ENCODE data around the gene NUP50. TPM values are rescaled to one million over a fixed set of nuclear protein-coding genes. Genes with fewer than 3 reads are reported as not detected.

The NUP50 gene
- total and polyA plus RNA-seq, 2 donors from 2014 or later = 11.3 to 64.2 TPM

GRCh38 chr22:45159652-45160462, 3.9 kb upstream of the NUP50 start:
- H3K4me3 ChIP-seq (ENCODE audit: low read length in 3 of 3) = no peak overlapping the region
- FAIRE-seq (no peak), DNase-seq (peak in 1 of 5 donors; percentile 30)
- no peaks in the 10 kb centered on the region for H3K9me3 ChIP-seq (ENCODE audit: control insufficient read depth in 2 of 3, insufficient read depth in 1 of 3, low read length in 3 of 3)
- no peaks in the 10 kb centered on the region for H3K36me3 ChIP-seq (ENCODE audit: control insufficient read depth in 2 of 3, insufficient read depth in 3 of 3, low read length in 3 of 3)
- no peaks in the 10 kb centered on the region for H3K27me3 ChIP-seq (ENCODE audit: control insufficient read depth, insufficient read depth, low read length)
- H3K9ac ChIP-seq (ENCODE audit: low read length in 3 of 3) = no peak overlapping the region
- H3K4me1 ChIP-seq (ENCODE audit: control insufficient read depth in 2 of 3, insufficient read depth in 2 of 3, low read depth in 1 of 3, low read length in 3 of 3) = peaks cover 0 to 20% (median 12%) of the 10 kb centered on the region in 3 donors
- peak overlapping the region; percentile 32 to 62 for H3K27ac ChIP-seq (ENCODE audit: low read depth in 2 of 2, low read length in 2 of 2)
- no peak for TF ChIP-seq CTCF (IDR thresholded peaks at IDR 0.05; ENCODE audit: borderline replicate concordance, extremely low read depth, insufficient read depth)
- intact Hi-C loops (cut with DNase I) = no loop called here

GRCh38 chr22:45162531-45162930, 1.2 kb upstream of the NUP50 start:
- no peak for TF ChIP-seq CTCF (IDR thresholded peaks at IDR 0.05; ENCODE audit: borderline replicate concordance, extremely low read depth, insufficient read depth)
- no peaks in the 10 kb centered on the region for H3K9me3 ChIP-seq (ENCODE audit: control insufficient read depth in 2 of 3, insufficient read depth in 1 of 3, low read length in 3 of 3)
- no peaks in the 10 kb centered on the region for H3K36me3 ChIP-seq (ENCODE audit: control insufficient read depth in 2 of 3, insufficient read depth in 3 of 3, low read length in 3 of 3)
- no peak for FAIRE-seq
- intact Hi-C loops (cut with DNase I) = no loop called here
- H3K4me3 ChIP-seq (ENCODE audit: low read length in 3 of 3) = peak overlapping the region in 2 of 3 donors; percentile 77 to 87
- no peak overlapping the region for H3K27ac ChIP-seq (ENCODE audit: low read depth in 2 of 2, low read length in 2 of 2)
- peak in 1 of 5 donors; percentile 6 for DNase-seq
- H3K27me3 ChIP-seq (ENCODE audit: control insufficient read depth, insufficient read depth, low read length) = no peaks in the 10 kb centered on the region
- peak overlapping the region in 1 of 3 donors; percentile 82 for H3K9ac ChIP-seq (ENCODE audit: low read length in 3 of 3)
- H3K4me1 ChIP-seq (ENCODE audit: control insufficient read depth in 2 of 3, insufficient read depth in 2 of 3, low read depth in 1 of 3, low read length in 3 of 3) = peaks cover 2 to 29% (median 16%) of the 10 kb centered on the region in 3 donors

- peak in 3 of 5 donors; percentile 52 to 64 (median 57) for DNase-seq
- Histone ChIP-seq H3K27ac (ENCODE audit: low read depth in 2 of 2, low read length in 2 of 2) (peak overlapping the region; percentile 83 to 86), H3K9me3 (ENCODE audit: control insufficient read depth in 2 of 3, insufficient read depth in 1 of 3, low read length in 3 of 3) (no peaks in the 10 kb centered on the region), H3K9ac (ENCODE audit: low read length in 3 of 3) (peak overlapping the region; percentile 39 to 82 (median 82)), H3K4me3 (ENCODE audit: low read length in 3 of 3) (peak overlapping the region; percentile 68 to 87 (median 77)), H3K4me1 (ENCODE audit: control insufficient read depth in 2 of 3, insufficient read depth in 2 of 3, low read depth in 1 of 3, low read length in 3 of 3) (peaks cover 2 to 29% (median 16%) of the 10 kb centered on the region in 3 donors), H3K36me3 (ENCODE audit: control insufficient read depth in 2 of 3, insufficient read depth in 3 of 3, low read length in 3 of 3) (peaks cover 0 to under 1% (median 0%) of the 10 kb centered on the region in 3 donors), H3K27me3 (ENCODE audit: control insufficient read depth, insufficient read depth, low read length) (no peaks in the 10 kb centered on the region)
- no peak for TF ChIP-seq CTCF (IDR thresholded peaks at IDR 0.05; ENCODE audit: borderline replicate concordance, extremely low read depth, insufficient read depth)
- intact Hi-C loops (cut with DNase I) = no loop called here
- no peak for FAIRE-seq
Measured at GRCh38 chr22:45163099-45163450, 650 bp upstream of the NUP50 start.
